Dermis microvascular lymphatic vessel endothelial cell (primary cell): ENCODE data around the gene SLC34A2. TPM values are rescaled to one million over a fixed set of nuclear protein-coding genes. Genes with fewer than 3 reads are reported as not detected.

Experiments used
- DNase-seq, 2 donors: peaks; one replicate each; pipeline versions ENCODE4 v3.0.0 to v3.0.0-alpha.2; 2010; ENCODE audit warnings: low read depth in 2 of 2
- total RNA-seq: library from RNA; depleted of rRNA; stranded (reverse); fragments of >200 nt; gene quantifications from 2 replicates; pipeline ENCODE4 v1.2.1, GENCODE V29; 2014

Gene SLC34A2
- total RNA-seq, 1 donor from 2014 or later = under 0.01 TPM

DNA sequence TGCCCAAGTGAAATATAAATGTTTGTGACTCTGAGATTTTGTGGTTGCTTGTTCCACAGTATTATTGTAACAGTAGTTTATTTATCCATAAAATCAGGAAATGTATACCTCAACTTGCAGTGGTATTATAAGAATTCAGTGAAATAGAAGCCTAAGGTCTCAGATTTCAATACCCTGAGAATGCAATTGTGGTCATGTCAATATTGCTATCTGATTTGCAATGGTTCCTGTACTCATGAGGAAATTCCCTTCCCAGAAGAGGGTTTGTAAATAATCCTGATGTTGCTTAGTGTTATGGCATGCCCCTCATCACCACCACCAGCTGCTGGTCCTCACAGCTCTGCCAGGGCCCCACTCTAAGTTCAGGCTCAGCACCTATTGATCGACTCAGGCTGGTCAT is 67.8 kb downstream of the SLC34A2 start:
- DNase-seq = no peak

DNA sequence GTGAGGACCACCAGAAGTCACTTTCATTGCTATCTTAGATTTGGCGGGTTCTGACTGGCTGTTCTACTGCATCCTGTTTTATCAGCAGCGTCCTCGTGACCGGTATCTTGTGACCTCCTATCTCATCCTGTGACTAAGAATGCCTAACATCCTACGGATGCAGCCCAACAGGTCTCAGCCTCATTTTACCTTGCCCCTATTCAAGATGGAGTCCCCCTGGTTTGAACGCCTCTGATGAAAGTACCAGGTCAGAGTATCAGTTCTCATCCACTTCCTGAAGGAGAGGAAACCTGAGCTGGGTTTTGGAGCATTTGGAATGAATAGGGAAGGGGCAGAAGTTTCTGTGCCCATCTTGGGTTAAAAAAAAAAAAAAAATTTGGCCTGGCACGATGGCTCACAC is 70.2 kb downstream of the SLC34A2 start:
- no peak for DNase-seq

DNA sequence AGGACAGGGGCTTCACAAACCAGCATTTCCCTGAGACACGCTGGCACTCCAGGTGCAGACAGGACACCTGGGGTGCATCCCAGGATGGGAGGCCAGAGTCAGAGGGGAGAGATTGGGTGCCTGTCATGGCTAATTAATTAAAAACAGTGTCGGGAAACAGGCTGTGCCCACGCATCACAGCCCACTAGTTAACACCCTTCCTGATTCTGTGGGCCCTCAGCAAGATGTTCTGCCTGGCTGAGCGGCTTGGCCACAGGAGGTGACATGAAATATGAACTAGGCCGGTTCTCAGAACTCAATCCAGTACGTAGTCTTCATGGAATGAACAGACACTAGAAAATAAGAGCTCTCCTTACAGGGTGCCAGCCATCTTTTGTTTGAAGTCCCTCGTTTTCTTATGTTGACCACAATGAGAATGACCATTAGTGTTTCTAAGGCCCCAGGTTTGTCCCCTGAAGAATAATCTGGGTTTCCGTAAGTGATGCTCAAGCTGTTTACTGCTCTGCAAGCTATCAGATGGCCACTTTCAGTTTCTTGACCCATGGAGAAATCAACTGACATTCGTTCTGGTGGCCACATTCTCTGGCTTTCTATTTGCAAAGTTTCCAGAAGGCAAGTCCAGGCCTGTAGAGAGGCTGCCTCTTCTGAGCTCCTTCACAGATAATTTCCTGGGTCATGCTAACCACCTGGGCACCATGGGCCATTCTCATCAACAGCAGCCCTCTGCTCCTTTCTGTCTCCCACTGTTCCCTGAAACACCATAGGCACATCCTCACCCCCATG is 72.3 kb downstream of the SLC34A2 start:
- DNase-seq = no peak

Other genes starting within 250 kb of the SLC34A2 start
- 62.3 and 74.6 TPM in 2 replicates for gene SEL1L3, start 207.1 kb downstream of the SLC34A2 start, total RNA-seq